Loucy (cell line): Measurements from ENCODE around the gene KPNB1.

Experiments
- H2AFZ ChIP-seq: fragments of 200-600 bp; sonication (generic); 2 replicates; pipeline ENCODE4 v1.6.0; 2016; ENCODE audit warnings: antibody characterized with exemption, mild to moderate bottlenecking, low read length, moderate library complexity
- H3F3A ChIP-seq: fragments of 200-600 bp; 2 replicates; pipeline ENCODE4 v1.6.0; 2016; ENCODE audit warnings: antibody characterized with exemption, low read depth, mild to moderate bottlenecking
- H3K27me3 ChIP-seq: fragments of 200-600 bp; sonication (generic); 2 replicates; pipeline ENCODE4 v1.6.1; 2014; ENCODE audit warnings: low read length, mild to moderate bottlenecking; ENCODE audit not compliant: insufficient read depth, poor library complexity, severe bottlenecking
- H3K36me3 ChIP-seq: fragments of 200-600 bp; sonication (generic); 2 replicates; pipeline ENCODE4 v1.6.1; 2016; ENCODE audit warnings: low read length; ENCODE audit not compliant: insufficient read depth
- H3K4me1 ChIP-seq: fragments of 200-600 bp; sonication (generic); 2 replicates; pipeline ENCODE4 v1.5.1; 2014; ENCODE audit warnings: low read length, mild to moderate bottlenecking; ENCODE audit not compliant: insufficient read depth, poor library complexity, severe bottlenecking
- H3K4me2 ChIP-seq: fragments of 200-600 bp; sonication (generic); 2 replicates; pipeline ENCODE4 v1.6.0; 2014; ENCODE audit warnings: antibody characterized with exemption, low read length, low read depth, mild to moderate bottlenecking; ENCODE audit not compliant: poor library complexity, severe bottlenecking
- H3K4me3 ChIP-seq: fragments of 200-600 bp; sonication (generic); 2 replicates; pipeline ENCODE4 v1.5.1; 2014; ENCODE audit warnings: low read length, mild to moderate bottlenecking, mixed read lengths; ENCODE audit not compliant: poor library complexity, severe bottlenecking
- H3K79me2 ChIP-seq: fragments of 200-600 bp; sonication (generic); 2 replicates; pipeline ENCODE4 v1.6.1; 2014; ENCODE audit warnings: low read length; ENCODE audit not compliant: insufficient read depth
- H3K9ac ChIP-seq: fragments of 200-600 bp; sonication (generic); 2 replicates; pipeline ENCODE4 v1.6.0; 2014; ENCODE audit warnings: mild to moderate bottlenecking, low read depth, low read length, moderate library complexity; ENCODE audit not compliant: poor library complexity, severe bottlenecking
- H3K9me2 ChIP-seq: fragments of 200-600 bp; sonication (generic); replicated peaks from 2 replicates; pipeline ENCODE4 v1.6.1; 2016; ENCODE audit warnings: low read depth, low read length, mixed read lengths
- H3K9me3 ChIP-seq: fragments of 200-600 bp; sonication (generic); 2 replicates; pipeline ENCODE4 v1.6.1; 2014; ENCODE audit warnings: mild to moderate bottlenecking, antibody characterized with exemption, low read length, low read depth; ENCODE audit not compliant: insufficient read depth
- H4K20me1 ChIP-seq: fragments of 200-600 bp; sonication (generic); 2 replicates; pipeline ENCODE4 v1.6.0; 2014; ENCODE audit warnings: antibody characterized with exemption, low read length, mild to moderate bottlenecking; ENCODE audit not compliant: insufficient read depth, poor library complexity, severe bottlenecking
- CTCF ChIP-seq: fragments of 200-600 bp; sonication (generic); conservative IDR thresholded peaks from 2 replicates; pipeline ENCODE4 v1.5.1; 2014; ENCODE audit warnings: mild to moderate bottlenecking, antibody characterized with exemption, low read length
- EZH2phosphoT487 ChIP-seq: fragments of 200-600 bp; IDR thresholded peaks from 2 replicates; pipeline ENCODE4 v1.6.1; 2018; ENCODE audit warnings: antibody characterized with exemption, mild to moderate bottlenecking, moderate library complexity, borderline replicate concordance

KPNB1 gene

GRCh38 chr17:47675380-47676198 lies 25.9 kb downstream of the KPNB1 start:
- no peak overlapping the region for H2AFZ ChIP-seq
- no peak overlapping the region for H3K4me3 ChIP-seq
- H3K79me2 ChIP-seq: peaks cover 3% of the 10 kb centered on the region; the same call in 1 of the 2 replicates
- no peaks in the 10 kb centered on the region for H3K9me3 ChIP-seq
- H3K4me1 ChIP-seq: no peaks in the 10 kb centered on the region
- no peaks in the 10 kb centered on the region; the same call in 1 of the 2 replicates for H3F3A ChIP-seq
- no peak overlapping the region for H3K4me2 ChIP-seq
- H3K36me3 ChIP-seq: peaks cover 97% of the 10 kb centered on the region
- H3K9ac ChIP-seq: no peak overlapping the region
- TF ChIP-seq EZH2phosphoT487 (no peak), CTCF (no peak)
- no peaks in the 10 kb centered on the region for H3K9me2 ChIP-seq
- peaks cover 21% of the 10 kb centered on the region for H4K20me1 ChIP-seq
- no peaks in the 10 kb centered on the region for H3K27me3 ChIP-seq

- Histone ChIP-seq H3K36me3 (peaks cover 95% of the 10 kb centered on the region), H3F3A (no peaks in the 10 kb centered on the region; the same call in 1 of the 2 replicates), H4K20me1 (peaks cover 21% of the 10 kb centered on the region)
These were observed 26.4 kb downstream of the KPNB1 start for GRCh38 chr17:47676199-47676472.

GRCh38 chr17:47676510-47677165 lies 26.9 kb downstream of the KPNB1 start:
- Histone ChIP-seq H3K36me3 (peaks cover 95% of the 10 kb centered on the region), H4K20me1 (peaks cover 21% of the 10 kb centered on the region), H3K4me1 (no peaks in the 10 kb centered on the region), H3K4me2 (no peak overlapping the region), H3K9ac (no peak overlapping the region), H3F3A (no peaks in the 10 kb centered on the region; the same call in 1 of the 2 replicates), H3K27me3 (no peaks in the 10 kb centered on the region), H3K9me3 (no peaks in the 10 kb centered on the region), H3K79me2 (peaks cover 3% of the 10 kb centered on the region; the same call in 1 of the 2 replicates), H2AFZ (no peak overlapping the region), H3K4me3 (no peak overlapping the region), H3K9me2 (no peaks in the 10 kb centered on the region)
- no peak for TF ChIP-seq EZH2phosphoT487
- no peak for TF ChIP-seq CTCF

More at GRCh38 chr17:47676199-47676472, 26.4 kb downstream of the KPNB1 start:
- no peak overlapping the region for H2AFZ ChIP-seq
- H3K4me1 ChIP-seq: no peaks in the 10 kb centered on the region
- H3K4me3 ChIP-seq: no peak overlapping the region
- no peak for TF ChIP-seq EZH2phosphoT487
- no peak for TF ChIP-seq CTCF
- no peaks in the 10 kb centered on the region for H3K9me3 ChIP-seq
- no peaks in the 10 kb centered on the region for H3K9me2 ChIP-seq
- H3K4me2 ChIP-seq: no peak overlapping the region
- peaks cover 3% of the 10 kb centered on the region; the same call in 1 of the 2 replicates for H3K79me2 ChIP-seq
- no peak overlapping the region for H3K9ac ChIP-seq
- H3K27me3 ChIP-seq: no peaks in the 10 kb centered on the region
